HepG2 (cell line): ENCODE results near the gene LEPROT. TPM values are rescaled to one million over a fixed set of nuclear protein-coding genes. Genes with fewer than 3 reads are reported as not detected.

Experiments
- ATAC-seq: fragments of 200-7000 bp; cut with Tn5 transposase; 3 replicates; pipeline ENCODE4 v1.9.1; 2020; ENCODE audit warnings: mild to moderate bottlenecking, moderate library complexity
- BruUV-seq: library from RNA; stranded (reverse); fragments of 400-500 nt; replicated peaks from 2 replicates; lab custom pipeline; 2021; lab: Mats Ljungman, UMichigan
- CTCF ChIA-PET: fragments of 300-600 bp; formaldehyde crosslinking; extraction: SDS; loops from one replicate; lab custom pipeline; 2021; ENCODE audit warnings: low total read pairs, inconsistent platforms, low intra/inter-chr PET ratio; lab: Yijun Ruan, JAX
- POLR2A ChIA-PET: fragments of 350-600 bp; sonication (Branson Sonifier 250); formaldehyde crosslinking; loops from one replicate; lab custom pipeline; 2020; ENCODE audit warnings: antibody characterized with exemption, inconsistent platforms; lab: Yijun Ruan, JAX
- DNase-seq: peaks from one replicate; pipeline ENCODE4 v3.0.0-alpha.2; 2015; ENCODE audit warnings: low spot score
- FAIRE-seq: peaks from 3 replicates; lab custom pipeline; 2011; peaks lifted over from hg19 to GRCh38; lab: Jason Lieb, UNC
- H2AFZ ChIP-seq: one replicate; pipeline ENCODE4 v1.6.1; 2011; ENCODE audit warnings: low read length, inconsistent platforms
- H3K27ac ChIP-seq: fragments of 300-600 bp; 3 replicates; pipeline ENCODE4 v1.8.0; 2011; ENCODE audit warnings: mixed run types, mild to moderate bottlenecking, mixed read lengths, low read length, inconsistent platforms; ENCODE audit not compliant: insufficient read depth; ENCODE audit errors: extremely low read length
- H3K27me3 ChIP-seq, 2 experiments: fragments of 200-600 bp in 1 of 2; 2 replicates in 1 of 2; 3 replicates in 1 of 2; pipeline versions ENCODE4 v1.6.0 to v1.8.0; 2011; ENCODE audit warnings: low read length in 2 of 2, mild to moderate bottlenecking in 2 of 2, moderate library complexity in 2 of 2, inconsistent platforms in 1 of 2; ENCODE audit not compliant: insufficient read depth in 2 of 2, control insufficient read depth in 1 of 2
- H3K36me3 ChIP-seq, 2 experiments: fragments of 200-600 bp in 1 of 2; replicated peaks in 1 of 2; 2 replicates in 1 of 2; 3 replicates in 1 of 2; pipeline versions ENCODE4 v1.5.1 to v1.8.0; 2011; ENCODE audit warnings: low read length in 2 of 2, inconsistent platforms in 1 of 2; ENCODE audit not compliant: insufficient read depth in 2 of 2, control insufficient read depth in 1 of 2
- H3K4me1 ChIP-seq: 2 replicates; pipeline ENCODE4 v1.5.1; 2012; ENCODE audit warnings: low read length, inconsistent platforms; ENCODE audit not compliant: insufficient read depth
- H3K4me2 ChIP-seq: 2 replicates; pipeline ENCODE4 v1.6.0; 2011; ENCODE audit warnings: low read depth, low read length, inconsistent platforms
- H3K4me3 ChIP-seq, 3 experiments: fragments of 200-600 bp in 1 of 3; sonication (generic), shearing (Covaris generic) in 1 of 3; replicated peaks in 1 of 3; 2 replicates each; pipeline ENCODE4 v1.5.1; 2011 to 2016; ENCODE audit warnings: low read length in 3 of 3, inconsistent platforms in 2 of 3, low read depth in 2 of 3, mild to moderate bottlenecking in 2 of 3, control low read depth in 1 of 3, mixed read lengths in 1 of 3; ENCODE audit not compliant: insufficient read depth in 1 of 3
- H3K79me2 ChIP-seq: one replicate; pipeline ENCODE4 v1.6.1; 2011; ENCODE audit warnings: low read length, inconsistent platforms; ENCODE audit not compliant: insufficient read depth
- H3K9ac ChIP-seq: 2 replicates; pipeline ENCODE4 v1.6.0; 2011; ENCODE audit warnings: mild to moderate bottlenecking, low read depth, low read length, inconsistent platforms; ENCODE audit not compliant: insufficient read depth
- H3K9me3 ChIP-seq: 2 replicates; pipeline ENCODE4 v1.5.1; 2012; ENCODE audit warnings: mild to moderate bottlenecking, low read length
- H4K20me1 ChIP-seq: 2 replicates; pipeline ENCODE4 v1.6.0; 2011; ENCODE audit warnings: inconsistent platforms, mild to moderate bottlenecking, low read length, moderate library complexity; ENCODE audit not compliant: insufficient read depth
- CEBPB ChIP-seq: IDR thresholded peaks from 2 replicates; pipeline ENCODE4 v1.6.1; 2011; ENCODE audit warnings: low read depth, low read length, improper control_type of control experiment, borderline replicate concordance
- MAFK ChIP-seq, 2 experiments: IDR thresholded peaks in 1 of 2; conservative IDR thresholded peaks in 1 of 2; 2 replicates each; pipeline ENCODE4 v1.6.1; 2011; ENCODE audit warnings: improper control_type of control experiment in 2 of 2, low read length in 2 of 2
- STAG1 ChIP-seq: sonication (generic); formaldehyde crosslinking; IDR thresholded peaks from 2 replicates; pipeline ENCODE4 v1.4.0; 2020; ENCODE audit warnings: missing genetic modification reagents
- TEAD3 ChIP-seq: optimal IDR thresholded peaks from 2 replicates; pipeline ENCODE3; 2016; ENCODE audit warnings: borderline replicate concordance
- U2AF2 ChIP-seq: fragments of 200-400 bp; formaldehyde crosslinking; IDR thresholded peaks from 2 replicates; pipeline ENCODE4 v1.6.1; 2017; ENCODE audit warnings: low read depth, mild to moderate bottlenecking, low read length
- ZNF383 ChIP-seq: sonication (generic); formaldehyde crosslinking; IDR thresholded peaks from 2 replicates; pipeline ENCODE4 v1.4.0; 2020; ENCODE audit warnings: missing genetic modification reagents, mild to moderate bottlenecking, borderline replicate concordance
- ZNF598 ChIP-seq: sonication (generic); formaldehyde crosslinking; IDR thresholded peaks from 2 replicates; pipeline ENCODE4 v1.5.1; 2020; ENCODE audit warnings: mild to moderate bottlenecking, missing genetic modification reagents, borderline replicate concordance
- WGBS: methylation state at CpG from one replicate; pipeline ENCODE4 v1.1.6; 2017; ENCODE audit warnings: low lambda C conversion rate; 5-methylcytosine and 5-hydroxymethylcytosine counted together
- in situ Hi-C: cut with HindIII; loops from 2 replicates; pipeline ENCODE4 v1.10.0; 2017; ENCODE audit warnings: low pct_unique_long_range_greater_than_20kb; ENCODE audit not compliant: extremely low pct_ligation_motif_present
- intact Hi-C: fragments of 100-400 bp; cut with micrococcal nuclease; formaldehyde crosslinking; loops from one replicate; pipeline ENCODE4 v1.10.0; 2022; ENCODE audit not compliant: unreplicated experiment
- polyA plus RNA-seq, 8 experiments: library from polyadenylated mRNA; depleted of rRNA in 3 of 8; stranded (reverse) in 7 of 8; unstranded in 1 of 8; fragments of >200 nt; fragmentation: Illumina TruSeq in 4 of 8; extraction: Trizol in 4 of 8; gene quantifications; 2 replicates each; pipeline versions ENCODE4 v1.2.1 to v1.2.3, GENCODE V29; 2011 to 2016; ENCODE audit warnings: low read depth in 4 of 8, missing spikeins in 1 of 8, mixed read lengths in 1 of 8; ENCODE audit not compliant: insufficient read depth in 1 of 8
- total RNA-seq, 5 experiments: library from RNA; depleted of rRNA; stranded (reverse); fragments of >200 nt; fragmentation: Illumina TruSeq; extraction: Trizol; gene quantifications; 2 replicates each; pipeline ENCODE4 v1.2.3, GENCODE V29; 2016; ENCODE audit warnings: low read depth in 1 of 5
- TF ChIP-seq, protein P1 (sequence below): sonication (generic); formaldehyde crosslinking; IDR thresholded peaks from 2 replicates; pipeline ENCODE4 v1.5.1; 2020; ENCODE audit warnings: mild to moderate bottlenecking, missing genetic modification reagents

LEPROT gene
- total and polyA plus RNA-seq, 2 of the 13 experiments (the other 11 are each of a cell fraction or from before 2014, with no cell fraction given) = 36.8 to 51.4 TPM

DNA sequence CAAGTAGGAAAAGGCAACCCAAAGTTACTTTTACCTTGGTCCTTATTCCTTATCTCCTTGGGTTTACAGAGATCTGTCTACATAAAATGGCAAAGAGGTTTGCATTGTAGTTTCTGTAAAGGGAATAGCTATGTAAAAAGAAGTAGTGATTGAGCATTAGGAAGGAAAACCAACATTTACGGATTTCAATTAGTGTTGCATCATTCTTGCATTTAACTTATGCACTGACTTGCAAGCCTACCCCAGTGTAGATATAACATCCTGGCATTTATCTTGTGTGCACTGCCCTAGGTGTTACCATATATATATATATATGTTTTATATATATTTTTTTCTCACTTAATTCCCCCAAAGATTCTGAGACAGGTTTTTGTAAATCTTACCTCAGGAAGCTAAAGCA, 3.7 kb upstream of the LEPROT start:
- POLR2A ChIA-PET = interaction anchor here (1.2 kb wide), 1 partner anchor 9 kb away, joined by 5 read pairs; no protein-coding TSS in a partner anchor
- intact Hi-C loops = loop anchor here (5.0 kb wide), 1 partner anchor 149 kb away; no protein-coding TSS in a partner anchor
- CTCF ChIA-PET = no interaction called here

DNA sequence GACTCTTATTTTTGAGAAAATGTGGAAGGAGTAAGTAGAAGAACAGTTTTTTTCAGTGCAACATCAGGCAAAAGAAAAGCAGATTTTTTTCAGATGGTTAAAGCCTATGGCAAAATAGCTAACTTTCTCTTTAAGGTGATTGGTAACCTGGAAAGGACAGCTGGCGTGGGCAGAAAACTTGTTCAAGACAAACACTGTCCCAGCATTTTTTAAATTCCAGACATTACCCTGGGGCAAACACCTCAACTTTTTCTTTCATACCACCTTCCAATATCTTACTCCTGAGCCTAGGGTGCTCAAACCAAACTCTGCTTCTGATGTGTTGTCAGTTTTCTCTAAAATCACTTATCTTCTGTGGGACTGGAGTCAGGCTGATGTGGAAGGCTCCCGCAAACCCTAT, 2.7 kb upstream of the LEPROT start:
- no peak overlapping the region for H3K4me3 ChIP-seq
- intact Hi-C loops = loop anchor here (5.0 kb wide), 1 partner anchor 150 kb away; no protein-coding TSS in a partner anchor
- no peak for ATAC-seq
- no peak for DNase-seq
- WGBS = 48% methylated on average over 2 of the region's 2 CpGs
- H3K4me2 ChIP-seq = peak overlapping the region; percentile 34; the same call in 1 of the 2 replicates
- H3K9ac ChIP-seq = no peak overlapping the region
- no peak overlapping the region for H3K27ac ChIP-seq
- H3K9me3 ChIP-seq = no peaks in the 10 kb centered on the region
- no peak for FAIRE-seq
- TF ChIP-seq ZNF383 (CRISPR knock-in tag) (no peak), MAFK (conservative IDR thresholded peaks at IDR 0.05 in 1 of 2, IDR thresholded peaks at IDR 0.05 in 1 of 2; ENCODE audit: low read length in 2 of 2) (0 out of 4 replicates have a peak, but pooled peaks of 1 of the 2 experiments have one; percentile 0), TEAD3 (CRISPR knock-in tag) (no peak), STAG1 (CRISPR knock-in tag) (no peak), U2AF2 (no peak)
- TF ChIP-seq, protein P1, sequence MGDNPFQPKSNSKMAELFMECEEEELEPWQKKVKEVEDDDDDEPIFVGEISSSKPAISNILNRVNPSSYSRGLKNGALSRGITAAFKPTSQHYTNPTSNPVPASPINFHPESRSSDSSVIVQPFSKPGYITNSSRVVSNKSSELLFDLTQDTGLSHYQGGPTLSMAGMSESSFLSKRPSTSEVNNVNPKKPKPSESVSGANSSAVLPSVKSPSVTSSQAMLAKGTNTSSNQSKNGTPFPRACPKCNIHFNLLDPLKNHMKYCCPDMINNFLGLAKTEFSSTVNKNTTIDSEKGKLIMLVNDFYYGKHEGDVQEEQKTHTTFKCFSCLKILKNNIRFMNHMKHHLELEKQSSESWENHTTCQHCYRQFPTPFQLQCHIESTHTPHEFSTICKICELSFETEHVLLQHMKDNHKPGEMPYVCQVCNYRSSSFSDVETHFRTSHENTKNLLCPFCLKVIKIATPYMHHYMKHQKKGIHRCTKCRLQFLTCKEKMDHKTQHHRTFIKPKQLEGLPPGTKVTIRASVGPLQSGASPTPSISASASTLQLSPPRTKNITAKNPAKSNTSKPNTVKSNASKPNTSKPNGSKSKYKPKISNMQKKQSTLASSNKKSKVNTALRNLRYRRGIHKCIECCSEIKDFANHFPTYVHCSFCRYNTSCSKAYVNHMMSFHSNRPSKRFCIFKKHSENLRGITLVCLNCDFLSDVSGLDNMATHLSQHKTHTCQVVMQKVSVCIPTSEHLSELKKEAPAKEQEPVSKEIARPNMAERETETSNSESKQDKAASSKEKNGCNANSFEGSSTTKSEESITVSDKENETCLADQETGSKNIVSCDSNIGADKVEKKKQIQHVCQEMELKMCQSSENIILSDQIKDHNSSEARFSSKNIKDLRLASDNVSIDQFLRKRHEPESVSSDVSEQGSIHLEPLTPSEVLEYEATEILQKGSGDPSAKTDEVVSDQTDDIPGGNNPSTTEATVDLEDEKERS = no peak
- no peaks in the 10 kb centered on the region for H4K20me1 ChIP-seq
- no TSS peak for BruUV-seq
- H3K4me1 ChIP-seq = peaks cover 37% of the 10 kb centered on the region
- CTCF ChIA-PET = no interaction called here
- POLR2A ChIA-PET = interaction anchor here (0.6 to 1.2 kb wide), 2 partner anchors 10 to 151 kb away, joined by 3 to 5 read pairs; no protein-coding TSS in a partner anchor
- peaks cover 18% of the 10 kb centered on the region for H3K79me2 ChIP-seq
- H2AFZ ChIP-seq = no peak overlapping the region
- H3K27me3 ChIP-seq = no peaks in the 10 kb centered on the region; a peak in 1 of 5 replicates
- in situ Hi-C loops = loop anchor here (10.0 kb wide), 1 partner anchor 163 kb away; no protein-coding TSS in a partner anchor
- H3K36me3 ChIP-seq = no peaks in the 10 kb centered on the region

More for the DNA sequence above, 3.7 kb upstream of the LEPROT start:
- Histone ChIP-seq H3K79me2 (peaks cover 8% of the 10 kb centered on the region), H4K20me1 (no peaks in the 10 kb centered on the region), H3K9ac (no peak overlapping the region), H3K4me1 (peaks cover 28% of the 10 kb centered on the region), H3K36me3 (no peaks in the 10 kb centered on the region), H3K27ac (no peak overlapping the region), H3K27me3 (no peaks in the 10 kb centered on the region; a peak in 1 of 5 replicates), H3K4me2 (no peak overlapping the region), H3K9me3 (no peaks in the 10 kb centered on the region), H2AFZ (no peak overlapping the region), H3K4me3 (no peak overlapping the region)
- no peak for FAIRE-seq
- in situ Hi-C loops = loop anchor here (10.0 kb wide), 1 partner anchor 162 kb away; no protein-coding TSS in a partner anchor
- no peak for ATAC-seq
- TF ChIP-seq ZNF598 = no peak
- TF ChIP-seq CEBPB = peak; percentile 24; the same call in 1 of the 2 replicates
- no TSS peak for BruUV-seq
- 92% methylated on average over 1 of the region's 1 CpG for WGBS
- DNase-seq = no peak
